Measurements from ENCODE around the gene GRID1. TPM values are rescaled to one million over a fixed set of nuclear protein-coding genes. Genes with fewer than 3 reads are reported as not detected.

GRID1 gene
- total RNA-seq, 1 donor from 2014 or later, result 0.75 TPM

DNA sequence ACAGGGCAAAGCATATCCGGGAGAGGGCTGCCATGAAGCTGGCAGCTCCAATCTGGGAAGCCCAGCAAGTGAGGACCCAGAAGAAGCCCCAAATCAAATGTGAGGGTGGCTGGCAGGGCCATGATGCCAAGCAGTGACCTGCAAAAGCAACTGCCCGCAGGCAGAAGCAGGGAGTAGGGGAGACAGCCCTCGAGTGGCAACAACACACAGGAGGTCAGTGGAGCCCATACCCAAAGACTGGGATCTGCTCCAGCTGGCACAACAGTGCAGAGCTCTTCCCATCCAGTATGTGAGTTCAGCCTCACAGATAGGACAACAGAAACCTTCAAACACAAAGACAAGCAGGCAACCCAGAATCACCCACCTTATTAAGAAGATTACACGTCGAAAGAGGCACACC, 45.0 kb downstream of the GRID1 start:
- Histone ChIP-seq H3K4me1 (ENCODE audit: insufficient read depth, low read length) (no peaks in the 10 kb centered on the region), H3K27me3 (ENCODE audit: insufficient read depth, low read length) (no peaks in the 10 kb centered on the region), H3K79me2 (ENCODE audit: insufficient read depth, low read length) (no peaks in the 10 kb centered on the region), H3K27ac (ENCODE audit: low read depth, low read length) (no peak overlapping the region), H2AFZ (ENCODE audit: low read depth, low read length) (no peak overlapping the region), H3K4me3 (ENCODE audit: insufficient read depth, low read depth, low read length) (no peak overlapping the region), H3K9ac (ENCODE audit: low read length) (no peak overlapping the region), H4K20me1 (ENCODE audit: insufficient read depth, low read length) (no peaks in the 10 kb centered on the region), H3K4me2 (ENCODE audit: low read length) (no peak overlapping the region), H3K36me3 (ENCODE audit: insufficient read depth, low read length) (no peaks in the 10 kb centered on the region), H3K9me3 (ENCODE audit: insufficient read depth, low read depth, low read length) (no peaks in the 10 kb centered on the region)
- DNase-seq (ENCODE audit: low read depth) (no peak), FAIRE-seq (no peak)
- H3K4me3 Mint-ChIP-seq (ENCODE audit: unreplicated experiment), result no peak overlapping the region
- TF ChIP-seq, protein P1, sequence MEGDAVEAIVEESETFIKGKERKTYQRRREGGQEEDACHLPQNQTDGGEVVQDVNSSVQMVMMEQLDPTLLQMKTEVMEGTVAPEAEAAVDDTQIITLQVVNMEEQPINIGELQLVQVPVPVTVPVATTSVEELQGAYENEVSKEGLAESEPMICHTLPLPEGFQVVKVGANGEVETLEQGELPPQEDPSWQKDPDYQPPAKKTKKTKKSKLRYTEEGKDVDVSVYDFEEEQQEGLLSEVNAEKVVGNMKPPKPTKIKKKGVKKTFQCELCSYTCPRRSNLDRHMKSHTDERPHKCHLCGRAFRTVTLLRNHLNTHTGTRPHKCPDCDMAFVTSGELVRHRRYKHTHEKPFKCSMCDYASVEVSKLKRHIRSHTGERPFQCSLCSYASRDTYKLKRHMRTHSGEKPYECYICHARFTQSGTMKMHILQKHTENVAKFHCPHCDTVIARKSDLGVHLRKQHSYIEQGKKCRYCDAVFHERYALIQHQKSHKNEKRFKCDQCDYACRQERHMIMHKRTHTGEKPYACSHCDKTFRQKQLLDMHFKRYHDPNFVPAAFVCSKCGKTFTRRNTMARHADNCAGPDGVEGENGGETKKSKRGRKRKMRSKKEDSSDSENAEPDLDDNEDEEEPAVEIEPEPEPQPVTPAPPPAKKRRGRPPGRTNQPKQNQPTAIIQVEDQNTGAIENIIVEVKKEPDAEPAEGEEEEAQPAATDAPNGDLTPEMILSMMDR (IDR thresholded peaks at IDR 0.05; ENCODE audit: insufficient read depth, low read depth, low read length), result no peak
- no peaks in the 10 kb centered on the region for H3K36me3 Mint-ChIP-seq (ENCODE audit: low read depth, unreplicated experiment)
- H3K27me3 Mint-ChIP-seq (ENCODE audit: low read depth, unreplicated experiment), result peaks cover 21% of the 10 kb centered on the region
- H3K27ac Mint-ChIP-seq (ENCODE audit: unreplicated experiment), result no peak overlapping the region
- peaks cover 3% of the 10 kb centered on the region for H3K9me3 Mint-ChIP-seq (ENCODE audit: unreplicated experiment)
- no peaks in the 10 kb centered on the region for H3K4me1 Mint-ChIP-seq (ENCODE audit: low read depth, unreplicated experiment)

GRCh38 chr10:86319676-86320075, 46.9 kb downstream of the GRID1 start:
- Mint-ChIP-seq H3K27ac (ENCODE audit: unreplicated experiment) (no peak overlapping the region), H3K27me3 (ENCODE audit: low read depth, unreplicated experiment) (peaks cover 30% of the 10 kb centered on the region), H3K9me3 (ENCODE audit: unreplicated experiment) (peaks cover 3% of the 10 kb centered on the region), H3K4me3 (ENCODE audit: unreplicated experiment) (no peak overlapping the region), H3K4me1 (ENCODE audit: low read depth, unreplicated experiment) (no peaks in the 10 kb centered on the region), H3K36me3 (ENCODE audit: low read depth, unreplicated experiment) (no peaks in the 10 kb centered on the region)
- H2AFZ ChIP-seq (ENCODE audit: low read depth, low read length), result no peak overlapping the region
- H4K20me1 ChIP-seq (ENCODE audit: insufficient read depth, low read length), result no peaks in the 10 kb centered on the region
- no peak overlapping the region for H3K4me2 ChIP-seq (ENCODE audit: low read length)
- DNase-seq (ENCODE audit: low read depth) (no peak), FAIRE-seq (no peak)
- TF ChIP-seq EZH2 (IDR thresholded peaks at IDR 0.05; ENCODE audit: insufficient read depth, low read length), result no peak
- TF ChIP-seq, protein P1 (IDR thresholded peaks at IDR 0.05; ENCODE audit: insufficient read depth, low read depth, low read length), result no peak
- no peak overlapping the region for H3K27ac ChIP-seq (ENCODE audit: low read depth, low read length)
- H3K4me3 ChIP-seq (ENCODE audit: insufficient read depth, low read depth, low read length), result no peak overlapping the region
- H3K36me3 ChIP-seq (ENCODE audit: insufficient read depth, low read length), result no peaks in the 10 kb centered on the region
- no peaks in the 10 kb centered on the region for H3K4me1 ChIP-seq (ENCODE audit: insufficient read depth, low read length)
- no peaks in the 10 kb centered on the region for H3K9me3 ChIP-seq (ENCODE audit: insufficient read depth, low read depth, low read length)
- no peak overlapping the region for H3K9ac ChIP-seq (ENCODE audit: low read length)
- no peaks in the 10 kb centered on the region for H3K79me2 ChIP-seq (ENCODE audit: insufficient read depth, low read length)
- H3K27me3 ChIP-seq (ENCODE audit: insufficient read depth, low read length), result no peaks in the 10 kb centered on the region

DNA sequence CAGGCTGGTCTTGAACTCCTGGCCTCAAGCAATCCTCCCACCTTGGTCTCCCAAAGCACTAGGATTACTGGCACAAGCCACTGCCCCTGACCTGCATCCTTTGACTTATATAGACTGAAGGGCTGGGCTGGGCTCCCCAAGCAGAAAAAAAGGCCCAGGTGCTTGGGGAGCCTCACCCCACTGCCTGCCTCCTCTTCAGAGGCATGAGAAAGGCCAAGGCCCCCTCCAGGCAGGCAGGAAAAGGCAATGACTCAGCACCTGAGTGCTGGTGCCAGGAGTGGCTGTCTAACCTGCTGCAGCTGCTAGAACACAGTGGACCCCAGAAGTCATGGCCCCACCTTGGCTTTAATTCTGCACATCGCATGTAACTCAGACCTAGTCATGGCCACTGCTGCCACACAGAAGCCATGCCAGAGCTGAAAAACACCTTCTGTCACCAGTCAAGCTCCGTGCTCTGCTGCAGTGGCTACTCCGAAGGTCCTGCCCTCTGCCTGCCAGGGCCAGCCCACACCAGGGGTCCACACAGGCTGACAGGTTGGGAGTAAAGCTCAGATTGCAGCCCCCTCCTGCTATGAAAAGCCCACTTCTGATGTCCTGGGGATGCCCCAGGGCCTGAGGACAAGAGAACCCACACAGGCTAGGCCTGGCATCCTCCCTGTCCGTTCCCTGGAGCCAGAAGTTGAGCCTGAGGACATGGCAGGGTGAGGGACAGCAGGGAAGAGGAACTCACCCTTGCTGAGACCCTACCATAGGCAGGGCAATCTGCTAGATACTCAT, 48.5 kb downstream of the GRID1 start:
- Histone ChIP-seq H3K9me3 (ENCODE audit: insufficient read depth, low read depth, low read length) (no peaks in the 10 kb centered on the region), H3K27me3 (ENCODE audit: insufficient read depth, low read length) (no peaks in the 10 kb centered on the region), H4K20me1 (ENCODE audit: insufficient read depth, low read length) (no peaks in the 10 kb centered on the region), H3K4me1 (ENCODE audit: insufficient read depth, low read length) (no peaks in the 10 kb centered on the region), H3K36me3 (ENCODE audit: insufficient read depth, low read length) (no peaks in the 10 kb centered on the region), H2AFZ (ENCODE audit: low read depth, low read length) (no peak overlapping the region), H3K4me2 (ENCODE audit: low read length) (no peak overlapping the region), H3K4me3 (ENCODE audit: insufficient read depth, low read depth, low read length) (no peak overlapping the region), H3K79me2 (ENCODE audit: insufficient read depth, low read length) (no peaks in the 10 kb centered on the region), H3K9ac (ENCODE audit: low read length) (no peak overlapping the region), H3K27ac (ENCODE audit: low read depth, low read length) (no peak overlapping the region)
- Mint-ChIP-seq H3K4me3 (ENCODE audit: unreplicated experiment) (no peak overlapping the region), H3K27me3 (ENCODE audit: low read depth, unreplicated experiment) (peaks cover 40% of the 10 kb centered on the region), H3K27ac (ENCODE audit: unreplicated experiment) (no peak overlapping the region), H3K4me1 (ENCODE audit: low read depth, unreplicated experiment) (no peaks in the 10 kb centered on the region), H3K9me3 (ENCODE audit: unreplicated experiment) (no peaks in the 10 kb centered on the region), H3K36me3 (ENCODE audit: low read depth, unreplicated experiment) (no peaks in the 10 kb centered on the region)
- no peak for TF ChIP-seq EZH2 (IDR thresholded peaks at IDR 0.05; ENCODE audit: insufficient read depth, low read length)
- TF ChIP-seq, protein P1 (IDR thresholded peaks at IDR 0.05; ENCODE audit: insufficient read depth, low read depth, low read length), result no peak
- FAIRE-seq (no peak), DNase-seq (ENCODE audit: low read depth) (no peak)
